HFFc6 (cell line): ENCODE data around the gene BAZ2A. TPM values are rescaled to one million over a fixed set of nuclear protein-coding genes. Genes with fewer than 3 reads are reported as not detected.

Experiments used
- DNase-seq: peaks from one replicate; pipeline ENCODE4 v3.0.0-alpha.2; 2018
- H3K27ac Mint-ChIP-seq: 2 replicates; pipeline ENCODE4 v1.8.0; 2020; ENCODE audit warnings: mild to moderate bottlenecking, mixed read lengths
- H3K27me3 Mint-ChIP-seq: 2 replicates; pipeline ENCODE4 v1.8.0; 2021; ENCODE audit warnings: mild to moderate bottlenecking, moderate library complexity, mixed read lengths; ENCODE audit not compliant: insufficient read depth
- H3K36me3 Mint-ChIP-seq: 2 replicates; pipeline ENCODE4 v1.8.0; 2021; ENCODE audit warnings: low read depth, mixed read lengths
- H3K4me1 Mint-ChIP-seq: 2 replicates; pipeline ENCODE4 v1.8.0; 2020; ENCODE audit warnings: low read depth, mixed read lengths
- H3K4me3 Mint-ChIP-seq: 2 replicates; pipeline ENCODE4 v1.8.0; 2020; ENCODE audit warnings: mild to moderate bottlenecking, moderate library complexity, mixed read lengths
- H3K9me3 Mint-ChIP-seq: 2 replicates; pipeline ENCODE4 v1.8.0; 2020; ENCODE audit warnings: mild to moderate bottlenecking, mixed read lengths
- CTCF ChIP-seq: fragments of 200-600 bp; sonication (generic); IDR thresholded peaks from 2 replicates; pipeline ENCODE4 v1.5.0; 2021; ENCODE audit warnings: antibody characterized with exemption, mild to moderate bottlenecking
- total RNA-seq, 6 experiments: library from RNA; stranded (reverse); fragmentation: NEBNext Ultra II Directional; extraction: Animal tissue kit (Norgen Biotek cat#: 25700); gene quantifications; 2 replicates in 1 of 6; 3 replicates in 5 of 6; pipeline ENCODE4 v1.2.3, GENCODE V29; 2021

Gene BAZ2A
- total RNA-seq, 6 experiments from 2014 or later, result 54.2 to 60.4 (median 57.3) TPM

GRCh38 chr12:56634242-56634836 lies 4.2 kb upstream of the BAZ2A start:
- Mint-ChIP-seq H3K27me3 (peaks cover 2% of the 10 kb centered on the region), H3K4me1 (peaks cover 66% of the 10 kb centered on the region), H3K27ac (peak overlapping the region; percentile 75), H3K9me3 (no peaks in the 10 kb centered on the region), H3K4me3 (peak overlapping the region; percentile 97), H3K36me3 (peaks cover 22% of the 10 kb centered on the region)
- no peak for TF ChIP-seq CTCF
- DNase-seq, result no peak

GRCh38 chr12:56633468-56634241 lies 3.5 kb upstream of the BAZ2A start:
- H3K27ac Mint-ChIP-seq, result peak overlapping the region; percentile 75
- peak overlapping the region; percentile 97 for H3K4me3 Mint-ChIP-seq
- H3K27me3 Mint-ChIP-seq, result peaks cover 2% of the 10 kb centered on the region
- peaks cover 20% of the 10 kb centered on the region for H3K36me3 Mint-ChIP-seq
- no peaks in the 10 kb centered on the region for H3K9me3 Mint-ChIP-seq
- no peak for DNase-seq
- no peak for TF ChIP-seq CTCF
- peaks cover 68% of the 10 kb centered on the region for H3K4me1 Mint-ChIP-seq

- H3K27ac Mint-ChIP-seq, result peak overlapping the region; percentile 23
- peaks cover 71% of the 10 kb centered on the region for H3K4me1 Mint-ChIP-seq
Observed at GRCh38 chr12:56632701-56633467, 2.8 kb upstream of the BAZ2A start.

GRCh38 chr12:56631790-56632700 lies 1.9 kb upstream of the BAZ2A start:
- peaks cover 68% of the 10 kb centered on the region for H3K4me1 Mint-ChIP-seq

More at GRCh38 chr12:56632701-56633467, 2.8 kb upstream of the BAZ2A start:
- Mint-ChIP-seq H3K36me3 (peaks cover 14% of the 10 kb centered on the region), H3K9me3 (no peaks in the 10 kb centered on the region), H3K4me3 (peak overlapping the region; percentile 97), H3K27me3 (peaks cover 2% of the 10 kb centered on the region)
- no peak for DNase-seq
- TF ChIP-seq CTCF, result no peak

More at GRCh38 chr12:56631790-56632700, 1.9 kb upstream of the BAZ2A start:
- Mint-ChIP-seq H3K4me3 (peak overlapping the region; percentile 97), H3K27ac (peak overlapping the region; percentile 86), H3K36me3 (peaks cover 10% of the 10 kb centered on the region; the same call in 1 of the 2 replicates), H3K9me3 (no peaks in the 10 kb centered on the region), H3K27me3 (peaks cover 2% of the 10 kb centered on the region)
- no peak for DNase-seq
- TF ChIP-seq CTCF, result no peak
